Neural cell (in vitro differentiated cells): ENCODE data around the gene MAP1LC3B. TPM values are rescaled to one million over a fixed set of nuclear protein-coding genes. Genes with fewer than 3 reads are reported as not detected.
"Not testable (repeated sequence)": the region's sequence is repeated elsewhere in the genome, so short reads cannot be mapped to it uniquely, and the experiment has no call there.

Experiments used
- H2AFZ ChIP-seq: fragments of 200-600, 300-800 bp; sonication (generic), shearing (Covaris generic); 2 replicates; pipeline ENCODE4 v1.6.0; 2014; ENCODE audit warnings: low read depth, mild to moderate bottlenecking, antibody characterized with exemption, low read length, moderate library complexity
- H3F3A ChIP-seq: fragments of 200-600 bp; shearing (Covaris generic); 2 replicates; pipeline ENCODE4 v1.6.1; 2016; ENCODE audit warnings: mild to moderate bottlenecking, moderate library complexity, mixed read lengths, antibody characterized with exemption, low read length; ENCODE audit not compliant: insufficient read depth, poor library complexity, severe bottlenecking
- H3K27ac ChIP-seq: fragments of 200-600, 300-800 bp; sonication (generic), shearing (Covaris generic); 2 replicates; pipeline ENCODE4 v1.5.1; 2014; ENCODE audit warnings: mild to moderate bottlenecking, low read length, moderate library complexity
- H3K27me3 ChIP-seq: fragments of 300-800, 200-600 bp; sonication (generic), shearing (Covaris generic); 2 replicates; pipeline ENCODE4 v1.6.0; 2014; ENCODE audit warnings: mild to moderate bottlenecking, low read depth, low read length, moderate library complexity; ENCODE audit not compliant: insufficient read depth
- H3K36me3 ChIP-seq: fragments of 300-800, 200-600 bp; sonication (generic), shearing (Covaris generic); 2 replicates; pipeline ENCODE4 v1.5.1; 2014; ENCODE audit warnings: mild to moderate bottlenecking, antibody characterized with exemption, low read length, moderate library complexity; ENCODE audit not compliant: insufficient read depth
- H3K4me2 ChIP-seq: fragments of 300-800, 200-600 bp; sonication (generic), shearing (Covaris generic); 2 replicates; pipeline ENCODE4 v1.6.0; 2014; ENCODE audit warnings: mild to moderate bottlenecking, low read length
- H3K4me3 ChIP-seq: fragments of 300-800, 200-600 bp; sonication (generic), shearing (Covaris generic); 2 replicates; pipeline ENCODE4 v1.5.1; 2014; ENCODE audit warnings: mild to moderate bottlenecking, low read length, moderate library complexity
- H3K79me2 ChIP-seq: fragments of 200-600 bp; shearing (Covaris generic); replicated peaks from 2 replicates; pipeline ENCODE4 v1.6.0; 2014; ENCODE audit warnings: mild to moderate bottlenecking, low read length, moderate library complexity; ENCODE audit not compliant: insufficient read depth
- H3K9ac ChIP-seq: fragments of 300-800, 200-600 bp; sonication (generic), shearing (Covaris generic); 2 replicates; pipeline ENCODE4 v1.6.1; 2016; ENCODE audit warnings: mild to moderate bottlenecking, low read length, mixed read lengths
- H3K9me2 ChIP-seq: fragments of 200-600 bp; shearing (Covaris generic); 2 replicates; pipeline ENCODE4 v1.6.1; 2016; ENCODE audit warnings: mild to moderate bottlenecking, low read length, mixed read lengths; ENCODE audit not compliant: insufficient read depth
- H3K9me3 ChIP-seq: fragments of 200-600, 300-800 bp; sonication (generic), shearing (Covaris generic); 2 replicates; pipeline ENCODE4 v1.6.1; 2016; ENCODE audit warnings: mild to moderate bottlenecking, mixed run types, low read length, moderate library complexity, mixed read lengths
- H4K20me1 ChIP-seq: fragments of 200-600 bp; shearing (Covaris generic); 2 replicates; pipeline ENCODE4 v1.6.1; 2016; ENCODE audit warnings: mild to moderate bottlenecking, mixed run types; ENCODE audit not compliant: insufficient read depth
- EP300 ChIP-seq: fragments of 450-650 bp; conservative IDR thresholded peaks from 2 replicates; pipeline ENCODE4 v1.6.1; 2014; ENCODE audit warnings: antibody characterized with exemption, mild to moderate bottlenecking, moderate library complexity; ENCODE audit not compliant: poor library complexity, severe bottlenecking
- MXI1 ChIP-seq: fragments of 450-650 bp; conservative IDR thresholded peaks from 2 replicates; pipeline ENCODE4 v1.6.1; 2014; ENCODE audit warnings: antibody characterized with exemption, mild to moderate bottlenecking; ENCODE audit not compliant: poor library complexity, severe bottlenecking
- POLR2AphosphoS5 ChIP-seq: IDR thresholded peaks from 2 replicates; pipeline ENCODE4 v1.6.1; 2012
- RAD21 ChIP-seq: fragments of 450-650 bp; conservative IDR thresholded peaks from 2 replicates; pipeline ENCODE4 v1.6.1; 2014; ENCODE audit warnings: antibody characterized with exemption, mild to moderate bottlenecking, moderate library complexity
- REST ChIP-seq: IDR thresholded peaks from 2 replicates; pipeline ENCODE4 v1.6.1; 2012; ENCODE audit warnings: borderline replicate concordance
- SMC3 ChIP-seq: fragments of 450-650 bp; conservative IDR thresholded peaks from 2 replicates; pipeline ENCODE4 v1.6.1; 2014; ENCODE audit warnings: antibody characterized with exemption, mild to moderate bottlenecking, moderate library complexity; ENCODE audit not compliant: poor library complexity
- TAF1 ChIP-seq: IDR thresholded peaks from 2 replicates; pipeline ENCODE4 v1.6.1; 2012; ENCODE audit warnings: low read depth
- polyA plus RNA-seq: library from polyadenylated mRNA; depleted of rRNA; stranded (reverse); fragments of >200 nt; gene quantifications from 2 replicates; pipeline ENCODE4 v1.2.3, GENCODE V29; 2014
- TF ChIP-seq, protein P1 (sequence below): fragments of 450-650 bp; IDR thresholded peaks from 2 replicates; pipeline ENCODE4 v1.5.1; 2014; ENCODE audit warnings: antibody characterized with exemption, mild to moderate bottlenecking, moderate library complexity; ENCODE audit not compliant: poor library complexity, severe bottlenecking

MAP1LC3B gene
- polyA plus RNA-seq, 1 donor from 2014 or later: 73.1 TPM

DNA sequence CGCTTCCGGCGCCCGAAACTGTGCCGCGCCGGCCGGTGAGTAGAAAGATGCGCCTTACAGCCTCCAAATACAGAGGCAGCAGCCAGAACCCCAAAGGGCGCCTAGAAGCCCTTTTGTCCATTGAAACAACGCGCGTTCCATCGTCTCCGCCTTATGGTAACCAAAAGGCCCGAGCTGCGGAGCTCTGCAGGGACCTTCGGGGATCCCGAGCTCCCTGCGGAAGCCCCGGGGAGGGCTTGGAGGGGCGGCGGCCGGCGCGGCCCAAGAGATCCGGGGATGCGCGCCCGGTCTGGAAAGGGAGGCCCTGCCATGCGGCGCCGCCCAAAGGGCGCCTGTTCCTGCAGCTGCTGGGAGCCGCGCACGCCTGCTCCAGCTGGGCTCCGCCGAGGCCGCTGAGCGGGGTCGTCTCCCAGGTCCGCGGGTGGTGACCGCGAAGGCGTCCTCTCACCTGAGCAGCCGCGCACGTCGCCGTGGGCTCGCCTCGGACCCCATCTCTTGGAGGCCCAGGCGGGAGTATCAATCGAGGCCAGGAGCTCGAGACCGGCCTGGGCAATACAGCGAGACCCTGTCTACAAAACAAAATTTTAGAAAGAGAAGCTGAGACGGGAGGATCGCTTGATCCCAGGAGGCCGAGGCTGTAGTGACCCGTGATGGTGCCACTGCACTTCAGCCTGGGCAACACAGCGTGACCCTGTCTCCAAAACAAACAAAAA is 7.8 kb upstream of the MAP1LC3B start:
- Histone ChIP-seq H4K20me1 (no peaks in the 10 kb centered on the region), H3K9me2 (no peaks in the 10 kb centered on the region), H3K36me3 (no peaks in the 10 kb centered on the region), H3F3A (no peaks in the 10 kb centered on the region), H3K79me2 (peaks cover 14% of the 10 kb centered on the region), H3K27me3 (no peaks in the 10 kb centered on the region), H2AFZ (peak overlapping the region; percentile 76), H3K9ac (peak overlapping the region; percentile 93), H3K4me2 (peak overlapping the region; percentile 48), H3K4me3 (peak overlapping the region; percentile 95), H3K27ac (peak overlapping the region; percentile 93), H3K9me3 (no peaks in the 10 kb centered on the region)
- peak; percentile 71 for TF ChIP-seq REST
- no peak for TF ChIP-seq RAD21
- TF ChIP-seq SMC3: no peak
- TF ChIP-seq TAF1: peak; percentile 69
- TF ChIP-seq MXI1: peak; percentile 25
- TF ChIP-seq, protein P1, sequence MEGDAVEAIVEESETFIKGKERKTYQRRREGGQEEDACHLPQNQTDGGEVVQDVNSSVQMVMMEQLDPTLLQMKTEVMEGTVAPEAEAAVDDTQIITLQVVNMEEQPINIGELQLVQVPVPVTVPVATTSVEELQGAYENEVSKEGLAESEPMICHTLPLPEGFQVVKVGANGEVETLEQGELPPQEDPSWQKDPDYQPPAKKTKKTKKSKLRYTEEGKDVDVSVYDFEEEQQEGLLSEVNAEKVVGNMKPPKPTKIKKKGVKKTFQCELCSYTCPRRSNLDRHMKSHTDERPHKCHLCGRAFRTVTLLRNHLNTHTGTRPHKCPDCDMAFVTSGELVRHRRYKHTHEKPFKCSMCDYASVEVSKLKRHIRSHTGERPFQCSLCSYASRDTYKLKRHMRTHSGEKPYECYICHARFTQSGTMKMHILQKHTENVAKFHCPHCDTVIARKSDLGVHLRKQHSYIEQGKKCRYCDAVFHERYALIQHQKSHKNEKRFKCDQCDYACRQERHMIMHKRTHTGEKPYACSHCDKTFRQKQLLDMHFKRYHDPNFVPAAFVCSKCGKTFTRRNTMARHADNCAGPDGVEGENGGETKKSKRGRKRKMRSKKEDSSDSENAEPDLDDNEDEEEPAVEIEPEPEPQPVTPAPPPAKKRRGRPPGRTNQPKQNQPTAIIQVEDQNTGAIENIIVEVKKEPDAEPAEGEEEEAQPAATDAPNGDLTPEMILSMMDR: peak; percentile 15

DNA sequence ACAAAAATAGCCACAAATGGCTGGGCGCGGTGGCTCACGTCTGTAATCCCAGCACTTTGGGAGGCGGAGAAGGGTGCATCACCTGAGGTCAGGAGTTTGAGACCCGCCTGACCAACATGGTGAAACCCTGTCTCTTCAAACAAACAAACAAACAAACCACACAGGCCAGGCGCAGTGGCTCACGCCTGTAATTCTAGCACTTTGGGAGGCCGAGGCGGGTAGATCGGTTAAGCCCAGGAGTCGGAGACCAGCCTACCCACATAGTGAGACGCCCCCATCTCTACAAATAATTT is 7.3 kb upstream of the MAP1LC3B start:
- Histone ChIP-seq H3K79me2 (peaks cover 13% of the 10 kb centered on the region), H2AFZ (peak overlapping the region; percentile 76), H3K4me3 (peak overlapping the region; percentile 95), H3K9ac (peak overlapping the region; percentile 93), H3K27ac (peak overlapping the region; percentile 93)
- H3K4me2 ChIP-seq, H3K27me3 ChIP-seq, H4K20me1 ChIP-seq, H3K9me3 ChIP-seq, H3K9me2 ChIP-seq, H3F3A ChIP-seq, H3K36me3 ChIP-seq: not testable (repeated sequence)

DNA sequence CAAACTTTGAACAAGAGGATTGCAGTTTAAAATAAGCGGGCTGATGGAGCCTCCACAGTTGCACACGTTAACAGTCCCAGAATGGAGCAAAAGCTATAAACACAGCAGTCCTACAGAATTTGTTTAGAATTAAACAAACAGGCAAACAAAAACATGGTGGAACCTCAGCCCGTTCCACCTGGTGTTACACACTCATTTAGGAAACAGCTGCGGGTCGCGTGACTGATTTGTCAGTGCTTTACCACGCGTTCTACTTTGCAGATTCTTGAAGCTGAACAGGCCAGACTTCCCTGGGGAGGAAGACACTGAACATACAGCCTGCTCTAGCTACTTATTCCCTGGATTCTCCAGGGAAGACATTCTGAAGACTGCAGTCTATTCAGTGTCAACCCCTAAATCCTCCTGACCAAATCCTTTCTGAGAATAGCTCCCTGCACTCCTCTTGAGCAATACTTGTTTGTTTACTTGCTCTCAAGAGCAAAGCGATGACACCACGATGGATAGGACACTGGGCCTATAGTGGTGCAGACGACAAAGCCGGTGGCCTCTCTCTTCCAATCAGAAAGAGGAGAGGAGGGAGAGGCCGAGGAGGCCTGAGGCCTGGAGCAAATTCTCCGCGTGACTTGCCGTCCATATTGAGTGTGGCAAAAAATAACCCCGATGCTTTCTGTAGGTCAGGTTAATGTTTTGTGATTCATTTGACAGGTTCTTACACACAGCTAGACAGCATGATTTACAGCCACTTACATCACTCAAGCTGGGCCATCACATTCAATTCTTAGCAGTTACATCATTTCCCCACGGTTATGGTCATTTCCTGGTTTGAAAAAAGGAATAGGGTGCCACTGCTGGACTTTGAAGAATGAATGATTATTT is 4.0 kb upstream of the MAP1LC3B start:
- peak overlapping the region; percentile 85 for H3K27ac ChIP-seq
- H4K20me1 ChIP-seq: no peaks in the 10 kb centered on the region
- peak overlapping the region; percentile 41 for H3K4me2 ChIP-seq
- H3K9me3 ChIP-seq: no peaks in the 10 kb centered on the region
- H3K4me3 ChIP-seq: peak overlapping the region; percentile 56
- H2AFZ ChIP-seq: peak overlapping the region; percentile 41
- H3K9me2 ChIP-seq: no peaks in the 10 kb centered on the region
- H3K9ac ChIP-seq: peak overlapping the region; percentile 58
- peaks cover 4% of the 10 kb centered on the region for H3K79me2 ChIP-seq
- H3K36me3 ChIP-seq: no peaks in the 10 kb centered on the region
- no peaks in the 10 kb centered on the region for H3F3A ChIP-seq
- H3K27me3 ChIP-seq: no peaks in the 10 kb centered on the region
- TF ChIP-seq, protein P1: no peak
- TF ChIP-seq MXI1: peak; percentile 29
- TF ChIP-seq TAF1: peak; percentile 31
- TF ChIP-seq POLR2AphosphoS5: peak; percentile 76
- no peak for TF ChIP-seq SMC3
- peak; percentile 23 for TF ChIP-seq REST
- TF ChIP-seq RAD21: no peak
- TF ChIP-seq EP300: peak; percentile 68
